GM23338 (cell line): ENCODE results near the gene MYO9B. TPM values are rescaled to one million over a fixed set of nuclear protein-coding genes. Genes with fewer than 3 reads are reported as not detected.
"Not testable (repeated sequence)": the region's sequence is repeated elsewhere in the genome, so short reads cannot be mapped to it uniquely, and the experiment has no call there.

Experiments used
- ATAC-seq: fragments of 200-7000 bp; cut with Tn5 transposase; 3 replicates; pipeline ENCODE4 v1.9.1; 2020
- DNase-seq: peaks from one replicate; pipeline ENCODE4 v3.0.0-alpha.2; 2015; ENCODE audit warnings: low spot score
- H2AFZ ChIP-seq: fragments of 200-600 bp; sonication (generic); 2 replicates; pipeline ENCODE4 v1.8.0; 2016; ENCODE audit warnings: antibody characterized with exemption, mild to moderate bottlenecking, moderate library complexity
- H3F3A ChIP-seq: fragments of 200-600 bp; sonication (generic); replicated peaks from 2 replicates; pipeline ENCODE4 v1.8.0; 2017; ENCODE audit warnings: antibody characterized with exemption, mixed run types, low read depth
- H3K27ac ChIP-seq: fragments of 200-600 bp; sonication (generic); 2 replicates; pipeline ENCODE4 v1.6.1; 2016; ENCODE audit warnings: low read depth
- H3K27me3 ChIP-seq: fragments of 200-600 bp; sonication (generic); 2 replicates; pipeline ENCODE4 v1.8.0; 2016; ENCODE audit warnings: mild to moderate bottlenecking, mixed run types, moderate library complexity; ENCODE audit not compliant: insufficient read depth
- H3K36me3 ChIP-seq: fragments of 200-600 bp; sonication (generic); 2 replicates; pipeline ENCODE4 v1.8.0; 2016; ENCODE audit warnings: mild to moderate bottlenecking; ENCODE audit not compliant: insufficient read depth
- H3K4me1 ChIP-seq: fragments of 200-600 bp; sonication (generic); 2 replicates; pipeline ENCODE4 v1.8.0; 2016; ENCODE audit warnings: mild to moderate bottlenecking, moderate library complexity; ENCODE audit not compliant: insufficient read depth
- H3K4me2 ChIP-seq: fragments of 200-600 bp; sonication (generic); 2 replicates; pipeline ENCODE4 v1.7.1; 2017; ENCODE audit warnings: mixed run types
- H3K4me3 ChIP-seq: fragments of 200-600 bp; sonication (generic); 2 replicates; pipeline ENCODE4 v1.6.1; 2016; ENCODE audit warnings: mixed run types
- H3K79me2 ChIP-seq: fragments of 200-600 bp; sonication (generic); replicated peaks from 2 replicates; pipeline ENCODE4 v1.8.0; 2017; ENCODE audit warnings: mild to moderate bottlenecking; ENCODE audit not compliant: insufficient read depth
- H3K9me2 ChIP-seq: fragments of 200-600 bp; sonication (generic); 2 replicates; pipeline ENCODE4 v1.8.0; 2017; ENCODE audit not compliant: insufficient read depth
- H4K20me1 ChIP-seq: fragments of 200-600 bp; sonication (generic); replicated peaks from 2 replicates; pipeline ENCODE4 v1.8.0; 2017; ENCODE audit warnings: mild to moderate bottlenecking; ENCODE audit not compliant: insufficient read depth
- H3K27ac Mint-ChIP-seq: 2 replicates; pipeline ENCODE4 v1.8.0; 2020; ENCODE audit warnings: inconsistent platforms, mild to moderate bottlenecking, moderate library complexity, mixed read lengths
- H3K27me3 Mint-ChIP-seq: 3 replicates; pipeline ENCODE4 v1.8.0; 2022; ENCODE audit warnings: low read depth, mild to moderate bottlenecking, moderate library complexity, mixed read lengths, inconsistent platforms; ENCODE audit not compliant: insufficient read depth, poor library complexity
- H3K36me3 Mint-ChIP-seq: 3 replicates; pipeline ENCODE4 v1.8.0; 2021; ENCODE audit warnings: low read depth, mild to moderate bottlenecking, inconsistent platforms, moderate library complexity, mixed read lengths
- H3K4me1 Mint-ChIP-seq: 3 replicates; pipeline ENCODE4 v1.8.0; 2020; ENCODE audit warnings: mild to moderate bottlenecking, inconsistent platforms, mixed read lengths
- H3K4me3 Mint-ChIP-seq: 3 replicates; pipeline ENCODE4 v1.8.0; 2021; ENCODE audit warnings: moderate library complexity, mild to moderate bottlenecking, inconsistent platforms, mixed read lengths
- H3K9me3 Mint-ChIP-seq: 3 replicates; pipeline ENCODE4 v1.8.0; 2020; ENCODE audit warnings: moderate library complexity, mild to moderate bottlenecking, inconsistent platforms, mixed read lengths
- CREB1 ChIP-seq: fragments of 250-450 bp; sonication (Bioruptor Pico); IDR thresholded peaks from 2 replicates; pipeline ENCODE4 v1.5.0; 2020; ENCODE audit warnings: low read depth, mild to moderate bottlenecking, moderate library complexity
- EZH2 ChIP-seq: fragments of 200-600 bp; sonication (generic); IDR thresholded peaks from one replicate; pipeline ENCODE4 v1.8.0; 2017; ENCODE audit warnings: antibody characterized with exemption, mild to moderate bottlenecking, low read depth; ENCODE audit not compliant: unreplicated experiment
- EZH2phosphoT487 ChIP-seq: fragments of 200-600 bp; sonication (generic); IDR thresholded peaks from one replicate; pipeline ENCODE4 v1.8.1; 2018; ENCODE audit warnings: antibody characterized with exemption; ENCODE audit not compliant: unreplicated experiment
- REST ChIP-seq: IDR thresholded peaks from one replicate; pipeline ENCODE4 v1.6.1; 2018; ENCODE audit warnings: antibody characterized with exemption; ENCODE audit not compliant: unreplicated experiment
- STAT1 ChIP-seq: IDR thresholded peaks from one replicate; pipeline ENCODE4 v1.6.1; 2016; ENCODE audit warnings: antibody characterized with exemption; ENCODE audit not compliant: unreplicated experiment
- ZNF331 ChIP-seq: fragments of 250-450 bp; sonication (Bioruptor Pico); IDR thresholded peaks from 2 replicates; pipeline ENCODE4 v1.5.0; 2020; ENCODE audit warnings: low read depth, mild to moderate bottlenecking, moderate library complexity
- ZNF462 ChIP-seq: fragments of 250-450 bp; sonication (Bioruptor Pico); IDR thresholded peaks from 2 replicates; pipeline ENCODE4 v1.5.0; 2020; ENCODE audit warnings: mild to moderate bottlenecking, moderate library complexity
- polyA plus RNA-seq: library from polyadenylated mRNA; unstranded; fragments of >200 nt; fragmentation: Nextera tagmentation; extraction: Ambion mirVana; gene quantifications from 2 replicates; pipeline ENCODE4 v1.2.1, GENCODE V29; 2016
- total RNA-seq: library from RNA; depleted of rRNA; stranded (reverse); fragments of >200 nt; shearing (Covaris generic); gene quantifications from 2 replicates; pipeline ENCODE4 v1.2.3, GENCODE V29; 2014
- TF ChIP-seq, protein P1 (sequence below), 2 experiments: fragments of 200-600 bp in 1 of 2; sonication (generic) in 1 of 2; conservative IDR thresholded peaks; 2 replicates each; pipeline versions ENCODE4 v1.5.1 to v1.6.1; 2016 to 2017; ENCODE audit warnings: antibody characterized with exemption in 2 of 2, low read depth in 2 of 2, mild to moderate bottlenecking in 2 of 2, moderate library complexity in 1 of 2
- TF ChIP-seq, protein P2 (sequence below): IDR thresholded peaks from 2 replicates; pipeline ENCODE4 v1.6.1; 2016; ENCODE audit warnings: antibody characterized with exemption

Gene MYO9B
- total and polyA plus RNA-seq, 2 experiments from 2014 or later, result 28.7 to 61.3 TPM

- H3K4me2 ChIP-seq, H3K9me2 ChIP-seq, ATAC-seq, H2AFZ ChIP-seq, H3F3A ChIP-seq, H3K79me2 ChIP-seq, H3K4me3 Mint-ChIP-seq, H3K4me3 ChIP-seq, H3K27ac Mint-ChIP-seq, H3K27me3 ChIP-seq, DNase-seq, H4K20me1 ChIP-seq, H3K4me1 ChIP-seq, H3K27ac ChIP-seq, H3K27me3 Mint-ChIP-seq: not testable (repeated sequence)
- H3K36me3 Mint-ChIP-seq, result peaks cover 63% of the 10 kb centered on the region
- peaks cover 46% of the 10 kb centered on the region for H3K36me3 ChIP-seq
- peaks cover 17% of the 10 kb centered on the region for H3K4me1 Mint-ChIP-seq
- H3K9me3 Mint-ChIP-seq, result peaks cover 16% of the 10 kb centered on the region; the same call in 2 of the 3 replicates
Observed at GRCh38 chr19:17162131-17162530, 86.6 kb downstream of the MYO9B start.

DNA sequence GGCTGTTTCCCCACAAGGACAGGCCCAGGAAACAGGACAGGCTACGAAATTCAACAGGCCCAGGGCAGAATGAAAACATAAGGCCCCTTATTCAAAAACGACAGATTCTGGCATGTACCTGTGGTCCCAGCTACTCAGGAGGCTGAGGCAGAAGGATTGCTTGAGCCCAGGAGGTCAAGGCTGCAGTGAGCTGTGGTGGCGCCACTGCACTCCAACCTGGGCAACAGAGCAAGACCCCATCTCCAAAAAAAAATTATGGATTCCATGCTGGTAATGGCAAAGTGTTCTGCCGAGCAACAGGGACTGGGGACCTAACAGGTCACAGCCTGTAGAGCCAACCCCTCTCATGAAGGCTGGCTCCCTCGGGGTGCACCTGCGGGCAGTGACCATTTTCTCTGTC is 87.0 kb downstream of the MYO9B start:
- Mint-ChIP-seq H3K27me3 (peaks cover 8% of the 10 kb centered on the region), H3K27ac (no peak overlapping the region), H3K9me3 (peaks cover 16% of the 10 kb centered on the region; the same call in 2 of the 3 replicates), H3K4me1 (peaks cover 17% of the 10 kb centered on the region), H3K4me3 (no peak overlapping the region), H3K36me3 (peaks cover 62% of the 10 kb centered on the region)
- Histone ChIP-seq H3K27me3 (no peaks in the 10 kb centered on the region), H3K4me3 (no peak overlapping the region), H3K79me2 (no peaks in the 10 kb centered on the region), H3K4me1 (peaks cover 8% of the 10 kb centered on the region), H2AFZ (no peak overlapping the region), H3K9me2 (0 out of 2 replicates have a peak, but pooled peaks cover 2% of the 10 kb centered on the region), H3K36me3 (peaks cover 50% of the 10 kb centered on the region), H3F3A (peaks cover 5% of the 10 kb centered on the region; the same call in 1 of the 2 replicates), H3K4me2 (no peak overlapping the region), H3K27ac (no peak overlapping the region), H4K20me1 (peaks cover 7% of the 10 kb centered on the region)
- no peak for ATAC-seq
- DNase-seq, result no peak
- TF ChIP-seq, protein P1, sequence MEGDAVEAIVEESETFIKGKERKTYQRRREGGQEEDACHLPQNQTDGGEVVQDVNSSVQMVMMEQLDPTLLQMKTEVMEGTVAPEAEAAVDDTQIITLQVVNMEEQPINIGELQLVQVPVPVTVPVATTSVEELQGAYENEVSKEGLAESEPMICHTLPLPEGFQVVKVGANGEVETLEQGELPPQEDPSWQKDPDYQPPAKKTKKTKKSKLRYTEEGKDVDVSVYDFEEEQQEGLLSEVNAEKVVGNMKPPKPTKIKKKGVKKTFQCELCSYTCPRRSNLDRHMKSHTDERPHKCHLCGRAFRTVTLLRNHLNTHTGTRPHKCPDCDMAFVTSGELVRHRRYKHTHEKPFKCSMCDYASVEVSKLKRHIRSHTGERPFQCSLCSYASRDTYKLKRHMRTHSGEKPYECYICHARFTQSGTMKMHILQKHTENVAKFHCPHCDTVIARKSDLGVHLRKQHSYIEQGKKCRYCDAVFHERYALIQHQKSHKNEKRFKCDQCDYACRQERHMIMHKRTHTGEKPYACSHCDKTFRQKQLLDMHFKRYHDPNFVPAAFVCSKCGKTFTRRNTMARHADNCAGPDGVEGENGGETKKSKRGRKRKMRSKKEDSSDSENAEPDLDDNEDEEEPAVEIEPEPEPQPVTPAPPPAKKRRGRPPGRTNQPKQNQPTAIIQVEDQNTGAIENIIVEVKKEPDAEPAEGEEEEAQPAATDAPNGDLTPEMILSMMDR (conservative IDR thresholded peaks at IDR 0.05; ENCODE audit: low read depth in 2 of 2), result no peak
- TF ChIP-seq EZH2phosphoT487 (no peak), ZNF462 (CRISPR knock-in tag) (no peak), CREB1 (CRISPR knock-in tag) (no peak), STAT1 (no peak), REST (no peak), EZH2 (no peak), ZNF331 (CRISPR knock-in tag) (no peak)
- TF ChIP-seq, protein P2, sequence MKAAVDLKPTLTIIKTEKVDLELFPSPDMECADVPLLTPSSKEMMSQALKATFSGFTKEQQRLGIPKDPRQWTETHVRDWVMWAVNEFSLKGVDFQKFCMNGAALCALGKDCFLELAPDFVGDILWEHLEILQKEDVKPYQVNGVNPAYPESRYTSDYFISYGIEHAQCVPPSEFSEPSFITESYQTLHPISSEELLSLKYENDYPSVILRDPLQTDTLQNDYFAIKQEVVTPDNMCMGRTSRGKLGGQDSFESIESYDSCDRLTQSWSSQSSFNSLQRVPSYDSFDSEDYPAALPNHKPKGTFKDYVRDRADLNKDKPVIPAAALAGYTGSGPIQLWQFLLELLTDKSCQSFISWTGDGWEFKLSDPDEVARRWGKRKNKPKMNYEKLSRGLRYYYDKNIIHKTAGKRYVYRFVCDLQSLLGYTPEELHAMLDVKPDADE, result no peak
